Measurements from ENCODE around the gene BCAS3. TPM values are rescaled to one million over a fixed set of nuclear protein-coding genes. Genes with fewer than 3 reads are reported as not detected.

BCAS3 gene
- total RNA-seq, 1 donor from 2014 or later: 20.8 TPM

GRCh38 chr17:61402978-61403800, 725.5 kb downstream of the BCAS3 start:
- no peak for ATAC-seq

GRCh38 chr17:61403801-61404662, 726.4 kb downstream of the BCAS3 start:
- peak; percentile 79 for ATAC-seq

- ATAC-seq: no peak
Observed at GRCh38 chr17:61404663-61404912, 726.9 kb downstream of the BCAS3 start.

GRCh38 chr17:61404913-61405685, 727.4 kb downstream of the BCAS3 start:
- ATAC-seq: no peak

- no peak for ATAC-seq
Observed at GRCh38 chr17:61405686-61406536, 728.3 kb downstream of the BCAS3 start.

- no peak for ATAC-seq
Observed at GRCh38 chr17:61406537-61406845, 728.8 kb downstream of the BCAS3 start.

- no peak for ATAC-seq
Observed at GRCh38 chr17:61406971-61407911, 729.6 kb downstream of the BCAS3 start.

- ATAC-seq: no peak
Observed at GRCh38 chr17:61408151-61409041, 730.7 kb downstream of the BCAS3 start.

- peak; percentile 28 for ATAC-seq
Observed at GRCh38 chr17:61409301-61410112, 731.9 kb downstream of the BCAS3 start.

GRCh38 chr17:61410141-61411010, 732.7 kb downstream of the BCAS3 start:
- peak; percentile 55 for ATAC-seq

GRCh38 chr17:61411011-61411260, 733.3 kb downstream of the BCAS3 start:
- ATAC-seq: no peak

- peak; percentile 79 for ATAC-seq
Observed at GRCh38 chr17:61411261-61412142, 733.9 kb downstream of the BCAS3 start.

GRCh38 chr17:61412143-61412859, 734.6 kb downstream of the BCAS3 start:
- ATAC-seq: peak; percentile 76

GRCh38 chr17:61412860-61413660, 735.4 kb downstream of the BCAS3 start:
- ATAC-seq: no peak

- no peak for ATAC-seq
Observed at GRCh38 chr17:61413661-61414126, 736.0 kb downstream of the BCAS3 start.

Data from esophagus mucosa (tissue), 1 donor.